Testis (tissue), 2 donors: ENCODE results near the gene CNIH3.

Experiments
- POLR2A ChIP-seq: fragments of 450-650 bp; IDR thresholded peaks from one replicate; pipeline ENCODE4 v1.6.1; 2017; ENCODE audit warnings: antibody characterized with exemption, mild to moderate bottlenecking, moderate library complexity
- TF ChIP-seq, protein P1 (sequence below), 3 experiments: fragments of 450-650 bp in 2 of 3; fragments of 200-600 bp in 1 of 3; sonication (generic) in 1 of 3; IDR thresholded peaks; one replicate each; pipeline ENCODE4 v1.5.1; 2016 to 2019; ENCODE audit warnings: antibody characterized with exemption in 3 of 3, mild to moderate bottlenecking in 2 of 3, moderate library complexity in 1 of 3

DNA sequence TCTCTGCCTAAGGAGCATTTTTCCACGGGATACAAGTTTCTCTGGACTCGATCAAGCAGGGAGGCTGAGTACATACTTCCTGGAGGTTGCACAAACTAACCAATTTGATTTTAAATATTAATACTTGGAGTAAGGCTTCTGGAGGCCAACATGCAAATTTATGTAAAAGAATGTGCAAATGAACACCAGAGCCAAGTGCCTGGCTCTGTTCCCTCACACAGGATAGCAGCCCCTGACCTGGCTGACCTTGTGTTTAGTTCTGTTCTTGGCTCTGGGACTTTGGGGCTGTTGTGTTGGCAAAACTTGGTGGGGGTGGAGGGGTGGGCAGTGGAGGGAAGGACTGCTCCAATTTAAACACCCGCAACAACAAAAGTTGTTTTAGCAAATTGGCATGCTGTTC is 34.2 kb downstream of the CNIH3 start:
- TF ChIP-seq, protein P1, sequence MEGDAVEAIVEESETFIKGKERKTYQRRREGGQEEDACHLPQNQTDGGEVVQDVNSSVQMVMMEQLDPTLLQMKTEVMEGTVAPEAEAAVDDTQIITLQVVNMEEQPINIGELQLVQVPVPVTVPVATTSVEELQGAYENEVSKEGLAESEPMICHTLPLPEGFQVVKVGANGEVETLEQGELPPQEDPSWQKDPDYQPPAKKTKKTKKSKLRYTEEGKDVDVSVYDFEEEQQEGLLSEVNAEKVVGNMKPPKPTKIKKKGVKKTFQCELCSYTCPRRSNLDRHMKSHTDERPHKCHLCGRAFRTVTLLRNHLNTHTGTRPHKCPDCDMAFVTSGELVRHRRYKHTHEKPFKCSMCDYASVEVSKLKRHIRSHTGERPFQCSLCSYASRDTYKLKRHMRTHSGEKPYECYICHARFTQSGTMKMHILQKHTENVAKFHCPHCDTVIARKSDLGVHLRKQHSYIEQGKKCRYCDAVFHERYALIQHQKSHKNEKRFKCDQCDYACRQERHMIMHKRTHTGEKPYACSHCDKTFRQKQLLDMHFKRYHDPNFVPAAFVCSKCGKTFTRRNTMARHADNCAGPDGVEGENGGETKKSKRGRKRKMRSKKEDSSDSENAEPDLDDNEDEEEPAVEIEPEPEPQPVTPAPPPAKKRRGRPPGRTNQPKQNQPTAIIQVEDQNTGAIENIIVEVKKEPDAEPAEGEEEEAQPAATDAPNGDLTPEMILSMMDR (IDR thresholded peaks at IDR 0.05), result no peak
- no peak for TF ChIP-seq POLR2A
